OCI-LY7 (cell line): ENCODE results near the gene MYMK. TPM values are rescaled to one million over a fixed set of nuclear protein-coding genes. Genes with fewer than 3 reads are reported as not detected.
A peak's percentile ranks its signal among the peaks of the same experiment; 100 is the strongest.

Experiments
- BruUV-seq: library from RNA; stranded (reverse); fragments of 400-500 nt; replicated peaks from 2 replicates; lab custom pipeline; 2021; lab: Mats Ljungman, UMichigan
- CTCF ChIA-PET: fragments of 300-600 bp; sonication (Branson Sonifier 250); formaldehyde crosslinking; loops from one replicate; lab custom pipeline; 2022; ENCODE audit warnings: antibody characterized with exemption; ENCODE audit not compliant: unreplicated experiment; lab: Charles Lee
- POLR2A ChIA-PET: fragments of 300-600 bp; sonication (Branson Sonifier 250); formaldehyde crosslinking; loops from one replicate; lab custom pipeline; 2022; ENCODE audit warnings: antibody characterized with exemption; lab: Charles Lee
- DNase-seq: peaks from one replicate; pipeline ENCODE4 v3.0.0-alpha.2; 2015; ENCODE audit warnings: low spot score
- H2AFZ ChIP-seq: fragments of 200-600 bp; sonication (generic), shearing (Covaris generic); 2 replicates; pipeline ENCODE4 v1.6.1; 2014; ENCODE audit warnings: mild to moderate bottlenecking, antibody characterized with exemption, low read length, moderate library complexity
- H3K27ac ChIP-seq: fragments of 200-600 bp; sonication (generic); 2 replicates; pipeline ENCODE4 v1.5.1; 2014; ENCODE audit warnings: mixed run types, low read depth, mild to moderate bottlenecking, moderate library complexity, low read length, inconsistent platforms; ENCODE audit not compliant: poor library complexity, severe bottlenecking
- H3K36me3 ChIP-seq: fragments of 200-600 bp; sonication (generic); 2 replicates; pipeline ENCODE4 v1.6.1; 2014; ENCODE audit warnings: mild to moderate bottlenecking, antibody characterized with exemption, low read length, moderate library complexity, mixed read lengths; ENCODE audit not compliant: insufficient read depth
- H3K4me1 ChIP-seq: fragments of 200-600 bp; sonication (generic); 2 replicates; pipeline ENCODE4 v1.5.1; 2014; ENCODE audit warnings: mild to moderate bottlenecking, low read length; ENCODE audit not compliant: insufficient read depth, poor library complexity, severe bottlenecking
- H3K4me2 ChIP-seq: fragments of 200-600 bp; sonication (generic); 2 replicates; pipeline ENCODE4 v1.6.1; 2014; ENCODE audit warnings: mild to moderate bottlenecking, low read length
- H3K4me3 ChIP-seq: fragments of 200-600 bp; sonication (generic); 2 replicates; pipeline ENCODE4 v1.5.1; 2014; ENCODE audit warnings: mild to moderate bottlenecking, low read depth, low read length; ENCODE audit not compliant: poor library complexity, severe bottlenecking
- H3K79me2 ChIP-seq: fragments of 200-600 bp; sonication (generic); 2 replicates; pipeline ENCODE4 v1.6.1; 2016; ENCODE audit warnings: low read depth, mild to moderate bottlenecking, low read length, moderate library complexity, mixed read lengths; ENCODE audit not compliant: insufficient read depth
- H3K9me2 ChIP-seq: fragments of 200-600 bp; sonication (generic); 2 replicates; pipeline ENCODE4 v1.6.1; 2016; ENCODE audit warnings: mild to moderate bottlenecking, low read length, mixed read lengths; ENCODE audit not compliant: insufficient read depth
- H3K9me3 ChIP-seq: fragments of 200-600 bp; sonication (generic); 2 replicates; pipeline ENCODE4 v1.6.1; 2014; ENCODE audit warnings: mild to moderate bottlenecking, mixed run types, low read length, mixed read lengths
- H4K20me1 ChIP-seq: fragments of 200-600 bp; sonication (generic); 2 replicates; pipeline ENCODE4 v1.6.1; 2014; ENCODE audit warnings: mild to moderate bottlenecking, antibody characterized with exemption, low read length, moderate library complexity, mixed read lengths; ENCODE audit not compliant: insufficient read depth
- EZH2phosphoT487 ChIP-seq: fragments of 200-600 bp; sonication (generic); IDR thresholded peaks from 2 replicates; pipeline ENCODE4 v1.6.1; 2018; ENCODE audit warnings: low read depth, borderline replicate concordance, mild to moderate bottlenecking, mixed run types, antibody characterized with exemption, low read length, moderate library complexity, mixed read lengths
- intact Hi-C: fragments of 100-400 bp; cut with micrococcal nuclease; formaldehyde crosslinking; loops from one replicate; pipeline ENCODE4 v1.10.0; 2022; ENCODE audit not compliant: unreplicated experiment
- total RNA-seq, 2 experiments: library from RNA; depleted of rRNA in 1 of 2; stranded (reverse); fragments of >200 nt in 1 of 2; shearing (Covaris generic) in 1 of 2; gene quantifications; 2 replicates each; pipeline ENCODE4 v1.2.3, GENCODE V29; 2014 to 2022
- TF ChIP-seq, protein P1 (sequence below): fragments of 200-600 bp; sonication (generic); conservative IDR thresholded peaks from 2 replicates; pipeline ENCODE4 v1.5.1; 2014; ENCODE audit warnings: mild to moderate bottlenecking, antibody characterized with exemption, low read length, moderate library complexity, mixed read lengths

MYMK gene
- total RNA-seq, 2 experiments from 2014 or later: not detected

DNA sequence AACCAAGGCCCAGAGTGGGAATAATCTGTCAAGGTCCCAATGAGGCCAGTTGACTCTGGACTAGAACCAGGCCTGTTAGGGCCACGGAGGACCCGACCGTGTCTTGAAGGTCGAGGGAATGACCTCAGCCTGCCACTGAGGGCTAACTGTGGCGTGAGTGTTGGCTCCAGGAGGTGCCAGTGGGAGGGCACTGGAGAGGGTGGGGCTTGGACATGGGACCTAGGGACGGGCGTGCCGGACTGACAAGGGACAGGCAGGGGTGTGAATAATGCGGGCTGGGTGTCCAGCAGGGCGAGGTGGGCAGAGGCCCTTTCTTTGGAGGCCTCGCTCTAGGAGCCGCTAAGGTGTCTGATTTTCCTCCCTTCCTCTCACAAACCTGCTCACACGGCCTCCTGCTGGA, 17.2 kb upstream of the MYMK start:
- CTCF ChIA-PET: no interaction called here
- Histone ChIP-seq H3K4me2 (no peak overlapping the region), H3K36me3 (no peaks in the 10 kb centered on the region), H3K4me1 (peaks cover 13% of the 10 kb centered on the region), H3K79me2 (no peaks in the 10 kb centered on the region), H3K9me3 (no peaks in the 10 kb centered on the region), H3K27ac (no peak overlapping the region), H4K20me1 (no peaks in the 10 kb centered on the region), H3K9me2 (no peaks in the 10 kb centered on the region), H3K4me3 (no peak overlapping the region), H2AFZ (no peak overlapping the region)
- no peak for TF ChIP-seq EZH2phosphoT487
- TF ChIP-seq, protein P1, sequence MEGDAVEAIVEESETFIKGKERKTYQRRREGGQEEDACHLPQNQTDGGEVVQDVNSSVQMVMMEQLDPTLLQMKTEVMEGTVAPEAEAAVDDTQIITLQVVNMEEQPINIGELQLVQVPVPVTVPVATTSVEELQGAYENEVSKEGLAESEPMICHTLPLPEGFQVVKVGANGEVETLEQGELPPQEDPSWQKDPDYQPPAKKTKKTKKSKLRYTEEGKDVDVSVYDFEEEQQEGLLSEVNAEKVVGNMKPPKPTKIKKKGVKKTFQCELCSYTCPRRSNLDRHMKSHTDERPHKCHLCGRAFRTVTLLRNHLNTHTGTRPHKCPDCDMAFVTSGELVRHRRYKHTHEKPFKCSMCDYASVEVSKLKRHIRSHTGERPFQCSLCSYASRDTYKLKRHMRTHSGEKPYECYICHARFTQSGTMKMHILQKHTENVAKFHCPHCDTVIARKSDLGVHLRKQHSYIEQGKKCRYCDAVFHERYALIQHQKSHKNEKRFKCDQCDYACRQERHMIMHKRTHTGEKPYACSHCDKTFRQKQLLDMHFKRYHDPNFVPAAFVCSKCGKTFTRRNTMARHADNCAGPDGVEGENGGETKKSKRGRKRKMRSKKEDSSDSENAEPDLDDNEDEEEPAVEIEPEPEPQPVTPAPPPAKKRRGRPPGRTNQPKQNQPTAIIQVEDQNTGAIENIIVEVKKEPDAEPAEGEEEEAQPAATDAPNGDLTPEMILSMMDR: no peak
- POLR2A ChIA-PET: no interaction called here
- BruUV-seq: no TSS peak
- no peak for DNase-seq
- intact Hi-C loops: no loop called here

DNA sequence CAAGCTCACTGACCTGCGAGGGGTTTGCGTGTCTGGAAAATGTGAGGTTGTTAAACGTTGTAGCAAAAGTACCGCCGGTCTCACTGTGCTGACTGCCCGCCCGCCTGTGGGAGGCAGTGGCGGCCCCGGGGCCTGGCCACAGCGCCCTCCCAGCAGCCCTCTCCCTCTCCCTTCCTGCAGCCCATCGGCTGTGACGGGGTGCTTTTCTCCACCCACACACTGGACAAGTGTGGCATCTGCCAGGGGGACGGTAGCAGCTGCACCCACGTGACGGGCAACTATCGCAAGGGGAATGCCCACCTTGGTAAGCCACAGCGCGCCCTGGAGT, 15.9 kb upstream of the MYMK start:
- H3K9me2 ChIP-seq: no peaks in the 10 kb centered on the region
- H2AFZ ChIP-seq: peak overlapping the region; percentile 83
- H3K4me2 ChIP-seq: peak overlapping the region; percentile 52
- H3K4me1 ChIP-seq: peaks cover 13% of the 10 kb centered on the region
- H3K36me3 ChIP-seq: no peaks in the 10 kb centered on the region
- no peak overlapping the region for H3K27ac ChIP-seq
- no peaks in the 10 kb centered on the region for H3K79me2 ChIP-seq
- no peaks in the 10 kb centered on the region for H4K20me1 ChIP-seq
- peak; percentile 24 for DNase-seq
- intact Hi-C loops: no loop called here
- POLR2A ChIA-PET: no interaction called here
- TF ChIP-seq EZH2phosphoT487: no peak
- TF ChIP-seq, protein P1: peak; percentile 76
- H3K9me3 ChIP-seq: no peaks in the 10 kb centered on the region
- CTCF ChIA-PET: no interaction called here
- H3K4me3 ChIP-seq: peak overlapping the region; percentile 14
- BruUV-seq: no TSS peak

DNA sequence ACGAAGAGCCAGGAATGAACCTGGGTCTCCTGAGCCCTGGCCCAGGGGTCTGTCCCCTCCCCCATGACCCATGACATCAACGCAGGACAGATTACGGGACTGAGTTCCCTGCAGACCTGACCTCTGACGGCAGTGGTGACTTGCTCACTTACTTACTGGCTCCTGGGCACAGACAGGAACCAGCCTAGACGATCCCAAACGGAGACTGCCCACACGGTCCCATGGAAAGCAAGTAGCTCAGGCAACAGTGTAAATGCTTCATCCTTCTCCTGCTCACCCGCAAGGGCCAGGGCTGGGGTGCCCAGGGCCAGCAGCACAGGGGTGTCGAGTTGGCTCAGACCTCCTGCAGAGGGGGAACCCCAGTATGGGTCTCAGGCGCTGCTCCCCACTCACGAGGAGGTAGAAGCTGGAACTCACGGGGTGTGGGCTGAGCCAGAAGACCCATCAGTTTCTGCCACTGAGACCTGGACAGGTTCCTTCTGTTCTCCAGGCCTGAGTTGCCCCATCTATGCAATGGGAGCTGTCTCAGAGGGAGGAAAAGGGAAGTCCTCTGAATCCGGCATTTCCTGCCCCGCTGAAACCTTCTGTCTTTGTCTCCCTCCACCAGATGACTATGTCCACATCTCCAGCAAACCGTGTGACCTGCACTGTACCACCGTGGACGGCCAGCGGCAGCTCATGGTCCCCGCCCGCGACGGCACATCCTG, 15.4 kb upstream of the MYMK start:
- H3K27ac ChIP-seq: no peak overlapping the region
- CTCF ChIA-PET: no interaction called here
- peaks cover 13% of the 10 kb centered on the region for H3K4me1 ChIP-seq
- H3K79me2 ChIP-seq: no peaks in the 10 kb centered on the region
- no peaks in the 10 kb centered on the region for H3K9me2 ChIP-seq
- H3K36me3 ChIP-seq: no peaks in the 10 kb centered on the region
- H3K4me2 ChIP-seq: peak overlapping the region; percentile 52
- no peaks in the 10 kb centered on the region for H4K20me1 ChIP-seq
- intact Hi-C loops: no loop called here
- peak overlapping the region; percentile 14 for H3K4me3 ChIP-seq
- TF ChIP-seq EZH2phosphoT487: no peak
- TF ChIP-seq, protein P1: no peak
- peak; percentile 28 for DNase-seq
- no TSS peak for BruUV-seq
- POLR2A ChIA-PET: no interaction called here
- H2AFZ ChIP-seq: peak overlapping the region; percentile 83
- H3K9me3 ChIP-seq: no peaks in the 10 kb centered on the region
